ENCODE data around the gene NR0B2. TPM values are rescaled to one million over a fixed set of nuclear protein-coding genes. Genes with fewer than 3 reads are reported as not detected.

The NR0B2 gene, protein sequence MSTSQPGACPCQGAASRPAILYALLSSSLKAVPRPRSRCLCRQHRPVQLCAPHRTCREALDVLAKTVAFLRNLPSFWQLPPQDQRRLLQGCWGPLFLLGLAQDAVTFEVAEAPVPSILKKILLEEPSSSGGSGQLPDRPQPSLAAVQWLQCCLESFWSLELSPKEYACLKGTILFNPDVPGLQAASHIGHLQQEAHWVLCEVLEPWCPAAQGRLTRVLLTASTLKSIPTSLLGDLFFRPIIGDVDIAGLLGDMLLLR
- total RNA-seq (1 to 10 TPM in 1 of 2 donors, under 1 TPM in 1; 0.93 to 2.0 TPM), polyA plus RNA-seq (ENCODE audit: insufficient read depth, low read depth, low replicate concordance) (1.2 TPM)
- long read RNA-seq, donor 1 = 0 reads
- long read RNA-seq, donor 2, partial matches to known transcripts = 61 of 126 reads
- long read RNA-seq, donor 2, other reads (novel, unspliced or antisense) = 65 of 126 reads

DNA sequence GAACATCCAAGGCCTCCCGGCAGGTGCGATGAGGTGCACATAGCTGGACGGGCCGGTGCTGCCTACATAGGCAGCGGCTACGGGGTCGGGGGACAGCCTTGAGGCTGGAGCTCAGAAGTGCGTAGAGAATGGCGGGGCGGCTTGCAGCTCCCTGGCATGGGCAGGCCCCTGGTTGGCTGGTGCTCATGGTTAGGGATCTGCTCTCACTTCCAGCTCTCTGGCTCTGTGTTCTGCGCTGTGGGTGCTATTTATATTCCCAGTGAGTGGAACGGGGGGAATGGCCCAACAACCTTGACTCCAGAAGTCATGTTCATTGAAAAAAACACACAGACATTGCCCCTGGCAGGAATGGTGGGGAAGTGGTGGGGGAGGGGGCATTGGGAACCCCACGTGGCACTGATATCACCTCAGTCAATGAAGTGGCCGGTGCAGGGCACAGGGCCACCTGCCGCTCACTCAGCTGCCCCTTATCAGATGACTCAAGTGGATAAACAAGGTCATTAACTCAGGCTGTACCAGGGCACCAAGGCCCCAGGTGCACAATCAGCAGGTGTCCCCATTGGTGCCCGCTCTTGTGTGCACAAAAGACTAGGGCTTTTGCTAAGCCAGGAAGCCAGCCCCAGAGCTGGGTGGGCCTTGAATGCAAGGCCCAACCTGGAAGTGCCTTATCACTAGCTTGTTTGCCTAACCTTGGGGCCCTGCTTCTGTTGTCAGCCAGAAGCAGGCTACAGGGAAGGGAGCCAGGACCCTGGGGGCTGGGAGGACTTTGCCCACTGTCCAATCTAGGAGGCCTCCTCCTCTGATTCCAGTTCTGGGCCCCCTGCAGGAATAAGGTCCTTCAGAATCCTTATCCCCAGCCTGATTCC, at the start of gene NR0B2:
TSS of gene NR0B2 (minus strand) at position 222 of the 866 bp plus-strand sequence. CDS start at position 187, 35 bp downstream.
- no peak for DNase-seq
- no peaks in the 10 kb centered on the region for H3K36me3 ChIP-seq (ENCODE audit: low read depth, missing control alignments)
- H3K4me1 ChIP-seq = no peaks in the 10 kb centered on the region
- no peaks in the 10 kb centered on the region for H3K9me3 ChIP-seq
- 62 to 71% methylated on average over 16 of the region's 16 CpGs for WGBS, 2 donors
- H3K4me3 ChIP-seq = no peak within 1 kb of the TSS
- no peak within 1 kb of the TSS for H3K27ac ChIP-seq
- intact Hi-C loops (cut with DNase I; ENCODE audit: low total_unique reads) = no loop called here
- no peaks in the 10 kb centered on the region for H3K27me3 ChIP-seq
- TF ChIP-seq POLR2A (IDR thresholded peaks at IDR 0.05) = no peak
- TF ChIP-seq, protein P1, sequence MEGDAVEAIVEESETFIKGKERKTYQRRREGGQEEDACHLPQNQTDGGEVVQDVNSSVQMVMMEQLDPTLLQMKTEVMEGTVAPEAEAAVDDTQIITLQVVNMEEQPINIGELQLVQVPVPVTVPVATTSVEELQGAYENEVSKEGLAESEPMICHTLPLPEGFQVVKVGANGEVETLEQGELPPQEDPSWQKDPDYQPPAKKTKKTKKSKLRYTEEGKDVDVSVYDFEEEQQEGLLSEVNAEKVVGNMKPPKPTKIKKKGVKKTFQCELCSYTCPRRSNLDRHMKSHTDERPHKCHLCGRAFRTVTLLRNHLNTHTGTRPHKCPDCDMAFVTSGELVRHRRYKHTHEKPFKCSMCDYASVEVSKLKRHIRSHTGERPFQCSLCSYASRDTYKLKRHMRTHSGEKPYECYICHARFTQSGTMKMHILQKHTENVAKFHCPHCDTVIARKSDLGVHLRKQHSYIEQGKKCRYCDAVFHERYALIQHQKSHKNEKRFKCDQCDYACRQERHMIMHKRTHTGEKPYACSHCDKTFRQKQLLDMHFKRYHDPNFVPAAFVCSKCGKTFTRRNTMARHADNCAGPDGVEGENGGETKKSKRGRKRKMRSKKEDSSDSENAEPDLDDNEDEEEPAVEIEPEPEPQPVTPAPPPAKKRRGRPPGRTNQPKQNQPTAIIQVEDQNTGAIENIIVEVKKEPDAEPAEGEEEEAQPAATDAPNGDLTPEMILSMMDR (IDR thresholded peaks at IDR 0.05) = no peak

DNA sequence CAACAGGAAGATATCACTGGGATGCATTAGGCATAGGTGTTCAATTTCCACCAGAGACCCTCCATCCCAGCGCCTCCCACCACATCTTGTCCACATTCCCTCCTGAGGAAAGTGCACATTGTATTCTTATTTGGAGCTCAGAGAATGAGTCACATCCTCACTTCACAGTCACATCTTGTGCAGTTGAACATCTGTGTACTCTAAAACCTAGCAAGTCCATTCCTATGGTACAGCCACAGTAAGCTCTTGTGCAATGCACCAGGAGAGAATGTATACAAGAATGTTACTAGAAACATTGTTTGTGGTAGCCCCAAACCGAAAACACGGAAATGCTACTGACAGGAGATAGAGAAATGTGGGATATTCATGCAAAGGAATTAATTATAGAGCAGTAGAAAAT, 48.1 kb upstream of the NR0B2 start:
- DNase-seq = no peak
- TF ChIP-seq POLR2A (IDR thresholded peaks at IDR 0.05) = no peak
- TF ChIP-seq, protein P1 (IDR thresholded peaks at IDR 0.05) = no peak
- H3K9me3 ChIP-seq = no peaks in the 10 kb centered on the region
- no peak overlapping the region for H3K4me3 ChIP-seq
- H3K27me3 ChIP-seq = no peaks in the 10 kb centered on the region
- intact Hi-C loops (cut with DNase I; ENCODE audit: low total_unique reads) = no loop called here
- WGBS, 2 donors = 47 to 58% methylated on average over 3 of the region's 3 CpGs
- H3K4me1 ChIP-seq = no peaks in the 10 kb centered on the region
- H3K36me3 ChIP-seq (ENCODE audit: low read depth, missing control alignments) = no peaks in the 10 kb centered on the region
- no peak overlapping the region for H3K27ac ChIP-seq

DNA sequence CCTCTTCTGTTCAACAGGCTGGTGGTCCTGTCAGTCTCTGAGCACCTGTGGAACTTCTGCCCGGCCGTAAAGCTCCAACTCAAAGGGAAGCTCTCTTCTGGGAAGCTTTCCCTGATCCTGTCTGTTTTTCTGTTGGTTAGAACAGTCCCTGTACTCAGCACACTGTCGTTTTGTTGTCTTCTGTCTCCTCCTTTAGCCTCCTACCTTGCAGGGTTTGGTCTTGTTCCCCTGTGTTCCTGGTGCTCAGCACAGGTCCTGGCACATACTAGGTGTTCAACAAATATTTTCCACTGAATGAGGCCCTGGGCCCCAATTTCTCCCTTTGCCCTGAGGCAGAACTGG, 46.8 kb upstream of the NR0B2 start:
- Histone ChIP-seq H3K9me3 (no peaks in the 10 kb centered on the region), H3K27me3 (no peaks in the 10 kb centered on the region), H3K4me3 (peak overlapping the region; percentile 58), H3K4me1 (no peaks in the 10 kb centered on the region), H3K27ac (no peak overlapping the region), H3K36me3 (ENCODE audit: low read depth, missing control alignments) (no peaks in the 10 kb centered on the region)
- no peak for DNase-seq
- TF ChIP-seq POLR2A (IDR thresholded peaks at IDR 0.05) = no peak
- TF ChIP-seq, protein P1 (IDR thresholded peaks at IDR 0.05) = no peak
- WGBS, 2 donors = 9 to 24% methylated on average over 3 of the region's 3 CpGs
- intact Hi-C loops (cut with DNase I; ENCODE audit: low total_unique reads) = no loop called here

DNA sequence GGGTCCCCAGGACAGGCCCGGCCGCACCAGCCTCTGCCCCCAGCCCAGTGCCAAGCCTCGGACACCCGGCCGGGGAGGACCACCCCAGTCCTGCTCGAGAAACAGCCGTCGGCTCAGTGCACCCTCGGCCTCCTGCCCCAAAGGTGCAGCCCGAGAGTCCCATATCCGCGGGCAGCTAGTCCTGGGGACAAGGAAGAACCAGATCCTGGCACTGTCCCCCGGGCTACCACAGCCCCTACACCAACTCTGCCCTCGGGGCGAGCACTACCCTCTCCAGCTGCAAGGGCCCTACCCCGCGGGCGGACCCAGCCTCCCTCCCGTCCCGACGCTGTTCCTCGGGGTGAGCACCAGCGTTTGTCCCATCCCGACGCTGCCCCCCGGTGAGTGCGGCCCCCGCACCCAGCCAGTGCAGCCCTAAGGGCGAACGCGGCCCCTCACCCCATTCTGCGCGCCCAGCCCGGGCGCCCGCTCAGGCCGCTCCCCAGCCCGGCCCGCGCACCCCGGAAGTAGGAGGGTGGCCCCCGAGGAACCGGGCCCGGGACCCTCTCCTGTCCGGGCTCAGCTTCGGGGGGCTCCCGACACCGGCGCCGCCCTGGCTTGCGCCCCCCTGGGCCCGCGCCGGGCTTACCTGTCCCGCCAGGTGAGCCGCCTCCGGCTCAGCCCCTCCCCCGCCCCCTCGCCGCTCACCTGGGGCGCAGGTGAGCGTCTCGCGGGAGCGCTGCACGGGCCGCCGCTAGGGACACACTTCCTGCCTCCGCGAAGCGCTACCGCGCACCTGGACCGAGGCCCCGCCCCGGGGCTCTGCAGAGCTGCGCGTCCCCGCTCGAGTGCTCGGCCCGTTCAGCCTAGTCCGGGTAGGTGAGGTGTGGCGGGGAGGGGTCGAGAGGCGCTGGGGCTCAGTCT, 46.2 kb upstream of the NR0B2 start, which contains the start of gene KDF1:
TSS of gene KDF1 (minus strand) at position 747 of the 903 bp plus-strand sequence. CDS start 8,088 bp downstream, outside the sequence.
- peak; percentile 66 for DNase-seq
- Histone ChIP-seq H3K36me3 (ENCODE audit: low read depth, missing control alignments) (no peaks in the 10 kb centered on the region), H3K4me1 (no peaks in the 10 kb centered on the region), H3K9me3 (no peaks in the 10 kb centered on the region), H3K4me3 (peak within 1 kb of the TSS; percentile 58), H3K27ac (no peak within 1 kb of the TSS), H3K27me3 (no peaks in the 10 kb centered on the region)
- intact Hi-C loops (cut with DNase I; ENCODE audit: low total_unique reads) = no loop called here
- 0 to 2% methylated on average over 3 to 85 of the region's 86 CpGs for WGBS, 2 donors
- TF ChIP-seq, protein P1 (IDR thresholded peaks at IDR 0.05) = no peak
- TF ChIP-seq POLR2A (IDR thresholded peaks at IDR 0.05) = no peak

Data from testis (tissue), 5 donors.